Lower leg skin (tissue), 4 donors: Measurements from ENCODE around the gene SECTM1. TPM values are rescaled to one million over a fixed set of nuclear protein-coding genes. Genes with fewer than 3 reads are reported as not detected.

Source experiments
- DNase-seq, 2 donors: peaks; one replicate each; pipeline ENCODE4 v3.0.0-alpha.2; 2019; ENCODE audit warnings: low spot score in 2 of 2
- H3K4me3 ChIP-seq: fragments of 200-600 bp; sonication (generic); 2 replicates; pipeline ENCODE4 v1.5.1; 2017; ENCODE audit warnings: mild to moderate bottlenecking, low read depth; ENCODE audit not compliant: poor library complexity, severe bottlenecking
- CTCF ChIP-seq, 3 donors: fragments of 450-650 bp; IDR thresholded peaks; one replicate each; pipeline ENCODE4 v1.5.1; 2016; ENCODE audit warnings: antibody characterized with exemption in 3 of 3, mild to moderate bottlenecking in 3 of 3, moderate library complexity in 2 of 3
- POLR2A ChIP-seq, 2 donors: fragments of 450-650 bp; IDR thresholded peaks; one replicate each; pipeline ENCODE4 v1.6.1; 2016 to 2017; ENCODE audit warnings: antibody characterized with exemption in 2 of 2, mild to moderate bottlenecking in 1 of 2, moderate library complexity in 1 of 2
- WGBS, 2 donors: methylation state at CpG; one replicate each; pipeline ENCODE4 v1.1.5; 2018; 5-methylcytosine and 5-hydroxymethylcytosine counted together
- intact Hi-C: fragments of 100-400 bp; cut with DNase I; formaldehyde crosslinking; loops from one replicate; pipeline ENCODE4 v1.15.0; 2023; ENCODE audit warnings: low total_unique reads
- total RNA-seq, 4 donors: library from RNA; depleted of rRNA; stranded (reverse); fragments of >200 nt; gene quantifications; one replicate each; pipeline ENCODE4 v1.1.0, GENCODE V29; 2016

SECTM1 gene
- total RNA-seq, 4 donors from 2014 or later, result 12.4 to 16.3 (median 14.5) TPM

- no peak overlapping the region for H3K4me3 ChIP-seq
- TF ChIP-seq CTCF (IDR thresholded peaks at IDR 0.05) (no peak), POLR2A (IDR thresholded peaks at IDR 0.05) (no peak)
- intact Hi-C loops, result no loop called here
- WGBS, 2 donors, result 87 to 88% methylated on average over 9 to 19 of the region's 19 CpGs
- no peak for DNase-seq
Observed at GRCh38 chr17:82329683-82330321, 3.8 kb downstream of the SECTM1 start.

- TF ChIP-seq CTCF (IDR thresholded peaks at IDR 0.05) (no peak), POLR2A (IDR thresholded peaks at IDR 0.05) (no peak)
- 91 to 94% methylated on average over 12 to 15 of the region's 15 CpGs for WGBS, 2 donors
- intact Hi-C loops, result no loop called here
Observed at GRCh38 chr17:82328994-82329507, 4.5 kb downstream of the SECTM1 start.

GRCh38 chr17:82328141-82328993, 5.2 kb downstream of the SECTM1 start:
- WGBS, 2 donors, result 54 to 67% methylated on average over 20 to 28 of the region's 28 CpGs
- intact Hi-C loops, result no loop called here
- no peak for TF ChIP-seq POLR2A (IDR thresholded peaks at IDR 0.05)
- peak in 1 of 3 donors; percentile 25 for TF ChIP-seq CTCF (IDR thresholded peaks at IDR 0.05)
- no peak overlapping the region for H3K4me3 ChIP-seq
- no peak for DNase-seq

More at GRCh38 chr17:82328994-82329507, 4.5 kb downstream of the SECTM1 start:
- no peak overlapping the region for H3K4me3 ChIP-seq
- no peak for DNase-seq

GRCh38 chr17:82327757-82328140, 5.8 kb downstream of the SECTM1 start:
- intact Hi-C loops, result no loop called here
- DNase-seq, result no peak
- WGBS, 2 donors, result 62 to 74% methylated on average over 15 to 16 of the region's 16 CpGs
- TF ChIP-seq CTCF (IDR thresholded peaks at IDR 0.05) (no peak), POLR2A (IDR thresholded peaks at IDR 0.05) (no peak)
- H3K4me3 ChIP-seq, result no peak overlapping the region

- no peak for DNase-seq
- TF ChIP-seq POLR2A (IDR thresholded peaks at IDR 0.05) (no peak), CTCF (IDR thresholded peaks at IDR 0.05) (no peak)
- 83 to 84% methylated on average over 15 of the region's 15 CpGs for WGBS, 2 donors
- no peak overlapping the region for H3K4me3 ChIP-seq
- intact Hi-C loops, result no loop called here
Observed at GRCh38 chr17:82327289-82327688, 6.3 kb downstream of the SECTM1 start.
